ENCODE data around the gene XCL2. TPM values are rescaled to one million over a fixed set of nuclear protein-coding genes. Genes with fewer than 3 reads are reported as not detected.

The XCL2 gene
- total and polyA plus RNA-seq, 2 of the 4 experiments (the other 2 are of a cell fraction): not detected

- Histone ChIP-seq H3K23ac (ENCODE audit: low read depth, low read length) (no peak overlapping the region), H2AK5ac (ENCODE audit: low read depth, low read length) (no peak overlapping the region), H3K18ac (ENCODE audit: low read depth, low read length) (no peak overlapping the region), H4K91ac (ENCODE audit: insufficient read depth, low read depth, low read length) (no peak overlapping the region), H2AFZ (replicated peaks; ENCODE audit: low read length, poor library complexity) (no peak overlapping the region), H2BK5ac (ENCODE audit: low read depth, low read length, poor library complexity, severe bottlenecking) (no peak overlapping the region), H2BK20ac (ENCODE audit: low read depth, low read length) (no peak overlapping the region), H3K14ac (replicated peaks; ENCODE audit: low read depth, low read length) (no peak overlapping the region), H3K4me2 (ENCODE audit: low read depth, low read length) (no peak overlapping the region), H4K8ac (ENCODE audit: low read depth in 2 of 2, low read length in 2 of 2) (no peak overlapping the region), H2BK120ac (ENCODE audit: low read depth, low read length) (no peak overlapping the region), H4K5ac (ENCODE audit: low read depth, low read length) (no peak overlapping the region), H3K4ac (ENCODE audit: low read depth, low read length) (no peak overlapping the region), H3K4me3 (ENCODE audit: insufficient read depth, low read depth, low read length) (no peak overlapping the region), H3K9me3 (ENCODE audit: control insufficient read depth, insufficient read depth, low read length) (no peaks in the 10 kb centered on the region), H4K20me1 (ENCODE audit: insufficient read depth, low read length) (no peaks in the 10 kb centered on the region), H3K4me1 (ENCODE audit: control insufficient read depth, insufficient read depth, low read length) (peaks cover 5% of the 10 kb centered on the region), H3K9me1 (ENCODE audit: insufficient read depth, low read length) (0 out of 2 replicates have a peak, but pooled peaks cover 3% of the 10 kb centered on the region), H3K79me1 (ENCODE audit: low read depth in 1 of 2, low read length in 2 of 2) (no peaks in the 10 kb centered on the region), H3K9ac (ENCODE audit: low read depth, low read length) (no peak overlapping the region), H3K27ac (ENCODE audit: insufficient read depth, low read length) (no peak overlapping the region), H2BK15ac (ENCODE audit: low read depth, low read length) (no peak overlapping the region), H3K27me3 (ENCODE audit: control insufficient read depth, insufficient read depth, low read length) (peaks cover 1% of the 10 kb centered on the region; the same call in 1 of the 2 replicates), H3K56ac (ENCODE audit: extremely low read depth, insufficient read depth, low read length) (no peak overlapping the region), H2AK9ac (replicated peaks; ENCODE audit: low read depth, low read length, poor library complexity) (no peak overlapping the region), H3K36me3 (ENCODE audit: control insufficient read depth, insufficient read depth, low read length) (no peaks in the 10 kb centered on the region)
- in situ Hi-C loops (cut with MboI; ENCODE audit: low sequenced_read_pairs) (no loop called here), intact Hi-C loops (cut with micrococcal nuclease) (no loop called here), dilution Hi-C loops (cut with HindIII; ENCODE audit: low sequenced_read_pairs, unreplicated experiment) (no loop called here)
- ATAC-seq (ENCODE audit: low read depth): no peak
- WGBS, 2 experiments (ENCODE audit: extremely low coverage in 2 of 2, insufficient read length in 1 of 2): 64% methylated on average over 5 of the region's 13 CpGs; no CpG with 5 or more reads in 1 of the 2 experiments
- no peak for DNase-seq
- BruUV-seq (replicated peaks): no TSS peak
- CTCF ChIA-PET: no interaction called here
- POLR2A ChIA-PET (ENCODE audit: unreplicated experiment): no interaction called here
- TF ChIP-seq CTCF (conservative IDR thresholded peaks at IDR 0.05; ENCODE audit: low read depth, low read length): no peak
- no peak for TF ChIP-seq MAZ (IDR thresholded peaks at IDR 0.05; ENCODE audit: borderline replicate concordance, low read depth, low read length)
- TF ChIP-seq POLR2A (IDR thresholded peaks at IDR 0.05; ENCODE audit: low read depth, low read length): no peak
- TF ChIP-seq MXI1 (IDR thresholded peaks at IDR 0.05; ENCODE audit: borderline replicate concordance, low read depth, low read length): no peak
- no peak for TF ChIP-seq CHD1 (IDR thresholded peaks at IDR 0.05; ENCODE audit: low read depth, low read length)
- TF ChIP-seq RFX5 (IDR thresholded peaks at IDR 0.05; ENCODE audit: low read depth, low read length): no peak
- no peak for TF ChIP-seq RCOR1 (IDR thresholded peaks at IDR 0.05; ENCODE audit: insufficient replicate concordance, low read length)
Measured at GRCh38 chr1:168509875-168510791, 33.7 kb downstream of the XCL2 start.
